Fibroblast of skin of back (primary cell): ENCODE data around the gene NAMPT.

Experiments
- DNase-seq: peaks from one replicate; pipeline ENCODE4 v3.0.0-alpha.2; 2013

NAMPT gene

GRCh38 chr7:106270122-106270977 lies 14.4 kb downstream of the NAMPT start:
- DNase-seq: no peak

- DNase-seq: peak; percentile 46
Measured at GRCh38 chr7:106269254-106269961, 15.4 kb downstream of the NAMPT start.

- DNase-seq: no peak
Measured at GRCh38 chr7:106265133-106265532, 19.6 kb downstream of the NAMPT start.

GRCh38 chr7:106262221-106262881 lies 22.4 kb downstream of the NAMPT start:
- no peak for DNase-seq

GRCh38 chr7:106260136-106260561 lies 24.6 kb downstream of the NAMPT start:
- DNase-seq: no peak

GRCh38 chr7:106258789-106259188 lies 26.0 kb downstream of the NAMPT start:
- no peak for DNase-seq

GRCh38 chr7:106257752-106258151 lies 27.0 kb downstream of the NAMPT start:
- DNase-seq: no peak

GRCh38 chr7:106256144-106256543 lies 28.6 kb downstream of the NAMPT start:
- DNase-seq: no peak

- no peak for DNase-seq
Measured at GRCh38 chr7:106255246-106255645, 29.5 kb downstream of the NAMPT start.

GRCh38 chr7:106254525-106255116 lies 30.2 kb downstream of the NAMPT start:
- DNase-seq: no peak

- no peak for DNase-seq
Measured at GRCh38 chr7:106252568-106252967, 32.2 kb downstream of the NAMPT start.

- DNase-seq: no peak
Measured at GRCh38 chr7:106249488-106249887, 35.3 kb downstream of the NAMPT start.

- no peak for DNase-seq
Measured at GRCh38 chr7:106248600-106248999, 36.2 kb downstream of the NAMPT start.

GRCh38 chr7:106247841-106248240 lies 36.9 kb downstream of the NAMPT start:
- no peak for DNase-seq

GRCh38 chr7:106246902-106247711 lies 37.7 kb downstream of the NAMPT start:
- DNase-seq: no peak

- DNase-seq: no peak
Measured at GRCh38 chr7:106243893-106244292, 40.9 kb downstream of the NAMPT start.

GRCh38 chr7:106239406-106239805 lies 45.4 kb downstream of the NAMPT start:
- DNase-seq: no peak

GRCh38 chr7:106238830-106239229 lies 46.0 kb downstream of the NAMPT start:
- no peak for DNase-seq

GRCh38 chr7:106236065-106236464 lies 48.7 kb downstream of the NAMPT start:
- DNase-seq: no peak

GRCh38 chr7:106234425-106234824 lies 50.4 kb downstream of the NAMPT start:
- no peak for DNase-seq

GRCh38 chr7:106231856-106232490 lies 52.8 kb downstream of the NAMPT start:
- DNase-seq: no peak

GRCh38 chr7:106225856-106226255 lies 58.9 kb downstream of the NAMPT start:
- DNase-seq: peak; percentile 19
